Stomach (tissue), 9 donors: ENCODE data around the gene NFATC1. TPM values are rescaled to one million over a fixed set of nuclear protein-coding genes. Genes with fewer than 3 reads are reported as not detected.

ENCODE experiments used
- DNase-seq, 2 donors: peaks; one replicate each; pipeline versions ENCODE4 v3.0.0 to v3.0.0-alpha.2; 2013 to 2019
- H3K27ac ChIP-seq, 5 donors: fragments of 200-600 bp in 4 of 5; sonication (generic) in 4 of 5; one replicate each; pipeline ENCODE4 v1.5.1; 2013 to 2019; ENCODE audit warnings: mild to moderate bottlenecking in 1 of 5, moderate library complexity in 1 of 5
- H3K27me3 ChIP-seq, 3 donors: fragments of 200-600 bp; sonication (generic); one replicate each; pipeline ENCODE4 v1.5.1; 2017 to 2019; ENCODE audit warnings: mixed run types in 1 of 3
- H3K36me3 ChIP-seq, 4 donors: fragments of 200-600 bp; sonication (generic); 1 replicate in 3 of 4; 2 replicates in 1 of 4; pipeline ENCODE4 v1.5.1; 2016 to 2019
- H3K4me1 ChIP-seq, 4 donors: fragments of 200-600 bp; sonication (generic); one replicate each; pipeline ENCODE4 v1.5.1; 2016 to 2019
- H3K4me3 ChIP-seq, 4 donors: fragments of 200-600 bp; sonication (generic) in 3 of 4; one replicate each; pipeline ENCODE4 v1.5.1; 2016 to 2019; ENCODE audit warnings: mild to moderate bottlenecking in 1 of 4
- H3K9me3 ChIP-seq, 4 donors: fragments of 200-600 bp; sonication (generic); one replicate each; pipeline ENCODE4 v1.5.1; 2016 to 2019
- EP300 ChIP-seq: sonication (generic); formaldehyde crosslinking; IDR thresholded peaks from one replicate; pipeline ENCODE4 v1.6.1; 2017; ENCODE audit warnings: antibody characterized with exemption
- POLR2A ChIP-seq, 4 donors: fragments of 450-650 bp; IDR thresholded peaks; one replicate each; pipeline ENCODE4 v1.6.1; 2016; ENCODE audit warnings: antibody characterized with exemption in 4 of 4, control low read depth in 2 of 4, mild to moderate bottlenecking in 1 of 4, moderate library complexity in 1 of 4
- POLR2AphosphoS5 ChIP-seq, 3 donors: sonication (generic); formaldehyde crosslinking; IDR thresholded peaks; one replicate each; pipeline ENCODE4 v1.6.1; 2016; ENCODE audit warnings: antibody characterized with exemption in 3 of 3
- WGBS, 5 donors: extraction: QIAGEN DNeasy Blood & Tissue Kit in 3 of 5; methylation state at CpG; one replicate each; pipeline versions ENCODE4 v1.1.5 to v1.1.7; 2013 to 2018; 5-methylcytosine and 5-hydroxymethylcytosine counted together
- intact Hi-C: fragments of 100-400 bp; cut with DNase I; formaldehyde crosslinking; loops from one replicate; pipeline ENCODE4 v1.15.1; 2023; ENCODE audit warnings: low total_unique reads
- polyA plus RNA-seq, 3 donors: library from polyadenylated mRNA; stranded (reverse); fragments of 200-250 nt; gene quantifications; one replicate each; pipeline ENCODE4 v1.2.3, GENCODE V29; 2013
- total RNA-seq, 5 donors: library from RNA; depleted of rRNA; stranded (reverse); fragments of >200 nt; gene quantifications; one replicate each; pipeline versions ENCODE4 v1.1.0 to v1.2.3, GENCODE V29; 2014 to 2016
- TF ChIP-seq, protein P1 (sequence below), 7 experiments: fragments of 450-650 bp in 4 of 7; fragments of 200-600 bp in 3 of 7; sonication (generic) in 3 of 7; IDR thresholded peaks; one replicate each; pipeline ENCODE4 v1.5.1; 2016 to 2019; ENCODE audit warnings: antibody characterized with exemption in 7 of 7, control low read depth in 2 of 7, mild to moderate bottlenecking in 1 of 7
- donor health status: healthy with polysubstance abuse.
- donor health status: Bipolar disorder and iron deficiency.
- donor health status: healthy.

The NFATC1 gene
- total and polyA plus RNA-seq, 8 donors: 2.6 to 14.0 (median 6.1) TPM

- intact Hi-C loops: no loop called here
- no peak for DNase-seq
- whole genome bisulfite sequencing, 5 donors: 84 to 90% (median 88%) methylated on average over 11 to 24 of the region's 24 CpGs
Measured at GRCh38 chr18:79553154-79553553, 157.4 kb downstream of the NFATC1 start.

DNA sequence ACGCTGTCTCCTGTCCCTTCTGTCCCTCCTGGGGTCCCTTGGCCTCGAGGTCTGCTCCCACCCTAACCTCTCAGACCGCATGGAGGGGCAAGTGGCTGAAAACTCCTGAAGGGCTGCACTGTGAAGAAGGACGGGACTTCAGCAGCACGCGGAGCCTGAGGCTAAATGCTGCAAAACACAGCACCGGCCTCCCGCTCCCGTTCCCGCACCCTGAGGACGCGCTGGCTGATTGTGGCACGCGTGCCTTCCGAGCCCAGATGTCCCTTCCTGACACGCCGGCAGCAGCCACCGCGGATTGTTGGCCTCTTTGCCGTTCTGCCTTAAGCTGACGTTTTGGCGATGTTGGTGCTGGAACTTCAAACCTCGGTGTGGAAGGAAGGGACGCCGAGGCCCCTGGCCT is 158.0 kb downstream of the NFATC1 start:
- WGBS, 5 donors: 90 to 91% (median 91%) methylated on average over 23 to 25 of the region's 25 CpGs

More at GRCh38 chr18:79553154-79553553, 157.4 kb downstream of the NFATC1 start:
- H3K27me3 ChIP-seq: peaks cover 0 to 17% (median 0%) of the 10 kb centered on the region in 3 donors
- no peak for TF ChIP-seq POLR2A (IDR thresholded peaks at IDR 0.05)
- TF ChIP-seq, protein P1, sequence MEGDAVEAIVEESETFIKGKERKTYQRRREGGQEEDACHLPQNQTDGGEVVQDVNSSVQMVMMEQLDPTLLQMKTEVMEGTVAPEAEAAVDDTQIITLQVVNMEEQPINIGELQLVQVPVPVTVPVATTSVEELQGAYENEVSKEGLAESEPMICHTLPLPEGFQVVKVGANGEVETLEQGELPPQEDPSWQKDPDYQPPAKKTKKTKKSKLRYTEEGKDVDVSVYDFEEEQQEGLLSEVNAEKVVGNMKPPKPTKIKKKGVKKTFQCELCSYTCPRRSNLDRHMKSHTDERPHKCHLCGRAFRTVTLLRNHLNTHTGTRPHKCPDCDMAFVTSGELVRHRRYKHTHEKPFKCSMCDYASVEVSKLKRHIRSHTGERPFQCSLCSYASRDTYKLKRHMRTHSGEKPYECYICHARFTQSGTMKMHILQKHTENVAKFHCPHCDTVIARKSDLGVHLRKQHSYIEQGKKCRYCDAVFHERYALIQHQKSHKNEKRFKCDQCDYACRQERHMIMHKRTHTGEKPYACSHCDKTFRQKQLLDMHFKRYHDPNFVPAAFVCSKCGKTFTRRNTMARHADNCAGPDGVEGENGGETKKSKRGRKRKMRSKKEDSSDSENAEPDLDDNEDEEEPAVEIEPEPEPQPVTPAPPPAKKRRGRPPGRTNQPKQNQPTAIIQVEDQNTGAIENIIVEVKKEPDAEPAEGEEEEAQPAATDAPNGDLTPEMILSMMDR (IDR thresholded peaks at IDR 0.05): no peak
- TF ChIP-seq EP300: no peak
- TF ChIP-seq POLR2AphosphoS5 (IDR thresholded peaks at IDR 0.05): no peak
- H3K36me3 ChIP-seq: no peaks in the 10 kb centered on the region
- no peaks in the 10 kb centered on the region for H3K4me1 ChIP-seq
- H3K27ac ChIP-seq: no peak overlapping the region
- no peak overlapping the region for H3K4me3 ChIP-seq
- H3K9me3 ChIP-seq: no peaks in the 10 kb centered on the region

GRCh38 chr18:79554321-79554720 is 158.6 kb downstream of the NFATC1 start:
- Histone ChIP-seq H3K4me1 (no peaks in the 10 kb centered on the region), H3K27me3 (peaks cover 0 to 7% (median 0%) of the 10 kb centered on the region in 3 donors), H3K27ac (no peak overlapping the region), H3K4me3 (no peak overlapping the region), H3K9me3 (no peaks in the 10 kb centered on the region), H3K36me3 (no peaks in the 10 kb centered on the region)
- intact Hi-C loops: no loop called here
- WGBS, 5 donors: 87 to 93% (median 91%) methylated on average over 13 of the region's 13 CpGs
- TF ChIP-seq POLR2A (IDR thresholded peaks at IDR 0.05) (no peak), POLR2AphosphoS5 (IDR thresholded peaks at IDR 0.05) (no peak), EP300 (no peak)
- TF ChIP-seq, protein P1 (IDR thresholded peaks at IDR 0.05): no peak
- DNase-seq: no peak

More for the DNA sequence above, 158.0 kb downstream of the NFATC1 start:
- H3K27me3 ChIP-seq: peaks cover 0 to 11% (median 0%) of the 10 kb centered on the region in 3 donors
- H3K27ac ChIP-seq: no peak overlapping the region
- no peaks in the 10 kb centered on the region for H3K9me3 ChIP-seq
- no peaks in the 10 kb centered on the region for H3K4me1 ChIP-seq
- H3K4me3 ChIP-seq: no peak overlapping the region
- DNase-seq: no peak
- H3K36me3 ChIP-seq: no peaks in the 10 kb centered on the region
- TF ChIP-seq POLR2A (IDR thresholded peaks at IDR 0.05) (no peak), EP300 (no peak), POLR2AphosphoS5 (IDR thresholded peaks at IDR 0.05) (no peak)
- TF ChIP-seq, protein P1 (IDR thresholded peaks at IDR 0.05): no peak
- intact Hi-C loops: no loop called here

GRCh38 chr18:79554945-79555645 is 159.4 kb downstream of the NFATC1 start:
- no peak overlapping the region for H3K27ac ChIP-seq
- WGBS, 5 donors: 83 to 88% (median 84%) methylated on average over 29 to 30 of the region's 30 CpGs
- intact Hi-C loops: no loop called here
- TF ChIP-seq, protein P1 (IDR thresholded peaks at IDR 0.05): no peak
- TF ChIP-seq POLR2A (IDR thresholded peaks at IDR 0.05) (no peak), EP300 (no peak), POLR2AphosphoS5 (IDR thresholded peaks at IDR 0.05) (no peak)
- H3K36me3 ChIP-seq: no peaks in the 10 kb centered on the region
- DNase-seq: no peak
- no peaks in the 10 kb centered on the region for H3K9me3 ChIP-seq
- H3K4me3 ChIP-seq: no peak overlapping the region
- no peaks in the 10 kb centered on the region for H3K4me1 ChIP-seq
- peaks cover 0 to 4% (median 0%) of the 10 kb centered on the region in 3 donors for H3K27me3 ChIP-seq
